Natural killer cell (primary cell): Measurements from ENCODE around the gene PSMD6. TPM values are rescaled to one million over a fixed set of nuclear protein-coding genes. Genes with fewer than 3 reads are reported as not detected.

Experiments
- ATAC-seq, 3 donors: fragments of 150-1000 bp in 2 of 3; fragments of 200-7000 bp in 1 of 3; cut with Tn5 transposase; 1 replicate in 1 of 3; 2 replicates in 2 of 3; pipeline ENCODE4 v1.10.0; 2021; ENCODE audit warnings: mild to moderate bottlenecking in 2 of 3, moderate library complexity in 2 of 3
- DNase-seq, 2 donors: peaks; one replicate each; pipeline versions ENCODE4 v3.0.0 to v3.0.0-alpha.2; 2013 to 2021; ENCODE audit warnings: mixed read lengths in 1 of 2
- H3K27ac ChIP-seq: one replicate; pipeline ENCODE4 v1.5.1; 2013; ENCODE audit warnings: mild to moderate bottlenecking, low read length
- H3K27me3 ChIP-seq: one replicate; pipeline ENCODE4 v1.6.1; 2013; ENCODE audit warnings: low read length; ENCODE audit not compliant: control insufficient read depth, insufficient read depth
- H3K36me3 ChIP-seq: one replicate; pipeline ENCODE4 v1.6.1; 2013; ENCODE audit warnings: low read length; ENCODE audit not compliant: control insufficient read depth, insufficient read depth
- H3K4me1 ChIP-seq: one replicate; pipeline ENCODE4 v1.6.1; 2013; ENCODE audit warnings: low read length; ENCODE audit not compliant: control insufficient read depth, insufficient read depth
- H3K4me3 ChIP-seq: one replicate; pipeline ENCODE4 v1.5.1; 2013; ENCODE audit warnings: low read length
- H3K9me3 ChIP-seq: one replicate; pipeline ENCODE4 v1.6.1; 2013; ENCODE audit warnings: low read length; ENCODE audit not compliant: control insufficient read depth, insufficient read depth
- H3K27ac Mint-ChIP-seq, 2 donors: one replicate each; pipeline ENCODE4 v1.8.0; 2022; ENCODE audit warnings: mild to moderate bottlenecking in 2 of 2, mixed read lengths in 2 of 2, moderate library complexity in 1 of 2
- H3K27me3 Mint-ChIP-seq, 2 donors: one replicate each; pipeline ENCODE4 v1.8.0; 2022; ENCODE audit warnings: low read depth in 2 of 2, mixed read lengths in 2 of 2
- H3K36me3 Mint-ChIP-seq: one replicate; pipeline ENCODE4 v1.8.0; 2022; ENCODE audit warnings: mixed read lengths
- H3K4me1 Mint-ChIP-seq, 2 donors: one replicate each; pipeline ENCODE4 v1.8.0; 2022; ENCODE audit warnings: mixed read lengths in 2 of 2
- H3K4me3 Mint-ChIP-seq: one replicate; pipeline ENCODE4 v1.8.0; 2022; ENCODE audit warnings: mild to moderate bottlenecking, moderate library complexity, mixed read lengths
- H3K9me3 Mint-ChIP-seq, 2 donors: one replicate each; pipeline ENCODE4 v1.8.0; 2022; ENCODE audit warnings: mixed read lengths in 2 of 2
- CTCF ChIP-seq: fragments of 200-600 bp; IDR thresholded peaks from one replicate; pipeline ENCODE4 v1.8.0; 2022; ENCODE audit warnings: antibody characterized with exemption
- WGBS: methylation state at CpG from one replicate; pipeline ENCODE4 v1.1.7; 2013; ENCODE audit warnings: missing lambda C conversion rate; ENCODE audit not compliant: insufficient coverage; 5-methylcytosine and 5-hydroxymethylcytosine counted together
- intact Hi-C: fragments of 100-400 bp; cut with micrococcal nuclease; formaldehyde crosslinking; loops from one replicate; pipeline ENCODE4 v1.14.2; 2022
- total RNA-seq, 4 donors: library from RNA; stranded (reverse); fragments of 120-200 nt in 1 of 4; gene quantifications; one replicate each; pipeline versions ENCODE4 v1.2.3 to v1.2.4, GENCODE V29; 2013 to 2022

Gene PSMD6
- total RNA-seq, 3 donors from 2014 or later (not counting 1 experiment from before 2014, with no cell fraction given) = 84.4 to 105 (median 102) TPM

- no peak for DNase-seq
- no peak for TF ChIP-seq CTCF
- intact Hi-C loops = loop anchor here (10.0 kb wide), 1 partner anchor 1695 kb away; no protein-coding TSS in a partner anchor
- Mint-ChIP-seq H3K36me3 (no peaks in the 10 kb centered on the region), H3K27me3 (peaks cover 27 to 31% of the 10 kb centered on the region in 2 donors), H3K27ac (no peak overlapping the region), H3K4me3 (no peak overlapping the region), H3K9me3 (no peaks in the 10 kb centered on the region), H3K4me1 (no peaks in the 10 kb centered on the region)
- H3K9me3 ChIP-seq = no peaks in the 10 kb centered on the region
- H3K4me3 ChIP-seq = no peak overlapping the region
- H3K36me3 ChIP-seq = no peaks in the 10 kb centered on the region
- no peaks in the 10 kb centered on the region for H3K4me1 ChIP-seq
- H3K27me3 ChIP-seq = peaks cover 5% of the 10 kb centered on the region
- WGBS = 80% methylated on average over 5 of the region's 5 CpGs
- H3K27ac ChIP-seq = no peak overlapping the region
- ATAC-seq = no peak
Observed at GRCh38 chr3:64039981-64040733, 16.9 kb upstream of the PSMD6 start.

GRCh38 chr3:64039332-64039731 lies 16.0 kb upstream of the PSMD6 start:
- H3K4me1 ChIP-seq = no peaks in the 10 kb centered on the region
- DNase-seq (no peak), ATAC-seq (no peak)
- H3K4me3 ChIP-seq = no peak overlapping the region
- no peak for TF ChIP-seq CTCF
- Mint-ChIP-seq H3K4me3 (no peak overlapping the region), H3K4me1 (no peaks in the 10 kb centered on the region), H3K9me3 (no peaks in the 10 kb centered on the region), H3K36me3 (no peaks in the 10 kb centered on the region), H3K27me3 (peaks cover 29 to 37% of the 10 kb centered on the region in 2 donors), H3K27ac (no peak overlapping the region)
- H3K36me3 ChIP-seq = no peaks in the 10 kb centered on the region
- H3K27ac ChIP-seq = no peak overlapping the region
- intact Hi-C loops = loop anchor here (10.0 kb wide), 1 partner anchor 1695 kb away; no protein-coding TSS in a partner anchor
- 67% methylated on average over 4 of the region's 4 CpGs for WGBS
- H3K9me3 ChIP-seq = no peaks in the 10 kb centered on the region
- peaks cover 5% of the 10 kb centered on the region for H3K27me3 ChIP-seq

GRCh38 chr3:64038253-64038767 lies 15.0 kb upstream of the PSMD6 start:
- H3K4me1 Mint-ChIP-seq = no peaks in the 10 kb centered on the region
- no peak for ATAC-seq
- intact Hi-C loops = loop anchor here (10.0 kb wide), 1 partner anchor 1696 kb away; no protein-coding TSS in a partner anchor

More at GRCh38 chr3:64038253-64038767, 15.0 kb upstream of the PSMD6 start:
- no peak overlapping the region for H3K4me3 Mint-ChIP-seq
- no peaks in the 10 kb centered on the region for H3K4me1 ChIP-seq
- no peaks in the 10 kb centered on the region for H3K9me3 ChIP-seq
- H3K27me3 Mint-ChIP-seq = peaks cover 32 to 40% of the 10 kb centered on the region in 2 donors
- H3K36me3 Mint-ChIP-seq = no peaks in the 10 kb centered on the region
- H3K27ac ChIP-seq = no peak overlapping the region
- DNase-seq = no peak
- TF ChIP-seq CTCF = no peak
- WGBS = 32% methylated on average over 4 of the region's 4 CpGs
- H3K27me3 ChIP-seq = peaks cover 9% of the 10 kb centered on the region
- H3K9me3 Mint-ChIP-seq = no peaks in the 10 kb centered on the region
- no peak overlapping the region for H3K27ac Mint-ChIP-seq
- H3K36me3 ChIP-seq = no peaks in the 10 kb centered on the region
- H3K4me3 ChIP-seq = no peak overlapping the region
